GM18867 (cell line): ENCODE measurements around the gene MCM3AP.
A peak's percentile ranks its signal among the peaks of the same experiment; 100 is the strongest.

Experiments
- ATAC-seq: cut with Tn5 transposase; IDR thresholded peaks from one replicate; pipeline ENCODE4 v1.9.1; 2021; ENCODE audit warnings: mild to moderate bottlenecking, moderate library complexity; ENCODE audit not compliant: unreplicated experiment

MCM3AP gene

DNA sequence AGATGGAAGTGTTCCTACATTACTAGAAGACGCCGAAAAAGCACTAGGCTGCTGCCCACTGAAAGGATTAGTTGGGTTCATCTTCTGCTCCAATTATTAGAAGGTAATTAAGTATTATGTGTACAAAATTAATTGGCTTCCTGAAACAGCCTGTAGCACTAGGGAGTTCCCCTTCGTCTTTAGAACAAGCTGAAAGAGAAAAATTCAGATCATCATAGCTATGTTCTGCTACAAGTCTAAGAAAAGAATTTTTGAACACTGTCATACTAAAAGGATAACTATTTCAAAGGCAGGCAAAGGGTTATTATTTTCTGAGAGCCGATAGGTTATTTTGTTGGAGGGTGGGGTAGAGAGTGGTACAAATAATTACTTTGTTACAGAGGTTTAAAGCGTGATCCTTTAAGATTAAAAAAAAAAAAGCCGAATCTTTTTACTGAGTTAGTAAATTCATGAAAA lies at the start of gene MCM3AP:
Gene MCM3AP (minus strand): TSS at position 406 of the 456 bp plus-strand sequence. CDS start 325 bp downstream, at position 81.
- ATAC-seq: no peak

DNA sequence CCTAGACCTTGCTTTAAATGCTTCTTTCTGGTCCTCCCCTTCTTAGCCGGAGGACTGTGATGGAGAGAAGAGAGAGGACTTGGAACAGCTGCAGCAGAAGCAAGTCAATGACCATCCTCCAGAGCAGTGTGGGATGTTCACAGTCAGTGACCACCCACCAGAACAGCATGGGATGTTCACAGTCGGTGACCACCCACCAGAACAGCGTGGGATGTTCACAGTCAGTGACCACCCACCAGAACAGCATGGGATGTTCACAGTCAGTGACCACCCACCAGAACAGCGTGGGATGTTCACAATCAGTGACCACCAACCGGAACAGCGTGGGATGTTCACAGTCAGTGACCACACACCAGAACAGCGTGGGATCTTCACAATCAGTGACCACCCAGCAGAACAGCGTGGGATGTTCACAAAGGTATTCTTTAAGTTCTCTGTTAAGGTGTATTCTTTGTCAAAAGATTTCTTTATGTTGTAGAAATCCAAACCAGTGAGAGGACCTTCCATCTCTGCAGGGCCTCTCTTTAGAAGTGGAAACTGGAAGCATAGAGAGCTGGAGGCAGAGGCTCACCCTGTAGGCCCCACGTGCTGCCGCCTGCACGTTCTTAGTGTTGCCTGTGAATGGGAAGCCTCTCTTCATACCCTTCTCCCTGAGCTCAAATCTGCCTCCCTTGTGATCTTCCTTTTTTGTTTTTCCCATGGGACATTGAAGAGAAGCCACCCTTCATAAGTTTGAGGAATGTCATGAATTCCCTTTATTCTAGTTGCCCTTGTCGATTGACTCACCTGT lies 49.1 kb upstream of the MCM3AP start:
- no peak for ATAC-seq

DNA sequence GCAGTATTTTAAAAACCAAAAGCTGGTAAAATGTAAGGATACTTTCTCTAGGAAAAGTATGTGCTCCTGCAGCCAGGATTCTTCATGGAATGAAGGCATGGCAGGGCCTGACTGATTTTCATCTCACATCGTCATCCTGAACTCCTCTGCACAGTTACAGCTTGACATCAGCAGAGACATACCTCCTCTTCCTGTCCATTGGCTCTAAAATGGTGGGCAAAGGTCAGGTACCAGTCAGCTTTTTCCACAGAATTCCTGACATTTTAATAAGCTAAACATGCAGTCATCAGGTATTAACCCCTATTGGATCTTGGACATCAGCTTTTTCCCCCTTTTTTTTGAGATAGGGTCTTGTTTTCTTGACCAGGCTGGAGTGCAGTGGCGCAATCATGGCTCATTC lies 44.4 kb upstream of the MCM3AP start:
- no peak for ATAC-seq

DNA sequence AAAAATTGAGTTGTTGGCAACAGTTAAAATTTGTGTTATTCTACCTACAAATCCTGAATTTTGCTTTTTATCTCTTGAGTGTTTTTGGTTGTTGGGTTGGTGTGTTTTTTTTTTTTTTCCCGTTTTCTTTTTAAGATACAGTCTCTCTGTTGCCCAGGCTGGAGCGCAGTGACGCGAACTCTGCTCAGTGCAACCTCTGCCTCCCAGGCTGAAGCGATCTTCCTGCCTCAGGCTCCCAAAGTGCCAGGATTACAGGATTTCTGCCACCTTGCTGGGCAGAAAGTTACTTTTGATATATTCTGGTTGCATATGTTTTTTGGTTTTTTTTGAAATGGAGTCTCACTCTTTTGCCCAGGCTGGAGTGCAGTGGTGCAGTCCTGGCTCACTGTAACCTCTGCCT lies 42.7 kb upstream of the MCM3AP start:
- ATAC-seq: no peak

DNA sequence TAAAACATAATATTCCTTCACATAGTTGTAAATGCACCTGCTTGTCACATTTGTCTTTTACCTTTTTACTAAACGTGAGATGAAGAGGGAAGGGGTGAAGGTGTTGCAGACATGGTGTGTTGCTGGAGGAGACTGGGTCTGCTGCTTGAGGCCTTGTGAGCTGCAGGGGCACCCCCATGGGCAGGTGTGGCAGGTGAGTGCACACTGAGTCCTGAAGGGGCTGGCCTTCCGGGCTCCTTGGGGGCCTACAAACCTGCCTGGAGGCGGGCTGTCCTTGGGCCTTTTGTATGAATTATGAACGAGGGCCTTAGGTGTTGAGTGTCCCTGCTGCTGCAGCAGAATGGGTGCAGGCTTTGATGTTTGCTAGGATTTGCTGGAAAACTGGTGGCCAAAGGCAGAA lies 42.3 kb upstream of the MCM3AP start:
- no peak for ATAC-seq

DNA sequence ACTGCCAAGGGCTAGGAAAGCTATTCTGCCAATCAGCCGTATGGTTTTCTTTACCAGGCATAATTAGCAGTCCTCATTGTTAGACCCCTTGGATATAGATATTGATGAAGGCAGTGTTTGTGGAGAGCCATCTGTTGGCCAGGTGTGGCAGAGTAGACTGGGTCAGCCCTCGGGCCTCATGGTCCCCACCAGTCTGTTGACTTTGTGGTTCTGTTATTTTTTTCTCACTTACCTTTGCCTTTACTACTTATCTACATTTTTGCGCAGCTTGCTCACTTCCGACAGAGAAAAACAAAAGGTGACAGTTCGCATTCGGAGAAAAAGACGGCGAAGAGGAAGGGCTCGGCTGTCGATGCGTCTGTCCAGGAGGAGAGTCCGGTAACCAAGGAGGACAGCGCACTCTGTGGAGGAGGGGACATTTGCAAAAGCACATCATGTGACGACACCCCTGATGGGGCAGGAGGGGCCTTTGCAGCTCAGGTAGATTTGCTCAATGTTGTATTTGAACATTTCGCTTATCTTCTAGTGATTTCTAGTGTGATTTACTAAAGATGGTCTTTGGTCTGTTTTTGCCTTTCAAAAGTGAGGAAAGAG lies 40.8 kb upstream of the MCM3AP start:
- ATAC-seq: no peak

DNA sequence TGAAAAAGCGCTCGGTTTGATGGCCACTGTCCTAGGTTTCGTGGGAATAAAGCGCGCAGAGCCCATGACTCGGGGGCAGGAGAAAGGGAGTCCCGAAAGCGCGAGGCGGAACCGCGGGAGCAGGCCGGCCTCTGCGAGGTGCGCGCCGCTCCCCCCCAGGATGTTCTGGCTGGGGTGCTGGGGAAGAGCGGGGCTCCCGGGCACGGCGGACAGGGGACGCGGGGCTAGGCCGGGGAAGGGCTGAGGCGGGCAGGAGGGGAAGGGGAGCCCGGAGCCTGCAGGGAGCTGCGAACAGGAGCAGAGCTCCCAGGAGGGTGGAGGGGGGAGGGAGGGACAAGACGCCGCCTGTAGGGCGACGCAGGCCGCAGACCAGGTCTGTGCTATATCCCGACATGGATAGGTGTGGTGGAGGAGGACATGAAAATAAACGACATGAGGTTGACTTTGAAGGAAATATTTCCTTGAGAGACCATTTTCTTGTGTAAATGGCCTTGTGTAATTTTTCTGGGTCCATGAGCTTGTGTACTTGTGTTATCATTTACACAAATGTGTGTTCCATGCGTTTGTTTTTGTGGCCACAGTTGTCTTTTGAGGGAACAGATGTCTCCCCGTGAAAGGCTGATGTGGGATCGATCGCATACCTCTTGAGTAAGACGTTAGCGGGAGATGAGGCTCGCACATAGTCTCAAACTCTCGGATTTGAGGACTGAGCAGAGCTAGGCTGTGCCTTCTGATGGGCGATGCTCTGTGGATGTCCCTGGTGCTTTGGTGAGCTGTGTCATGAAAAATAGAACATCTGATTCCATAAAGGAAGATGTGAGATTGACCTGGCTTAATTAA lies 39.9 kb upstream of the MCM3AP start:
- ATAC-seq: no peak

DNA sequence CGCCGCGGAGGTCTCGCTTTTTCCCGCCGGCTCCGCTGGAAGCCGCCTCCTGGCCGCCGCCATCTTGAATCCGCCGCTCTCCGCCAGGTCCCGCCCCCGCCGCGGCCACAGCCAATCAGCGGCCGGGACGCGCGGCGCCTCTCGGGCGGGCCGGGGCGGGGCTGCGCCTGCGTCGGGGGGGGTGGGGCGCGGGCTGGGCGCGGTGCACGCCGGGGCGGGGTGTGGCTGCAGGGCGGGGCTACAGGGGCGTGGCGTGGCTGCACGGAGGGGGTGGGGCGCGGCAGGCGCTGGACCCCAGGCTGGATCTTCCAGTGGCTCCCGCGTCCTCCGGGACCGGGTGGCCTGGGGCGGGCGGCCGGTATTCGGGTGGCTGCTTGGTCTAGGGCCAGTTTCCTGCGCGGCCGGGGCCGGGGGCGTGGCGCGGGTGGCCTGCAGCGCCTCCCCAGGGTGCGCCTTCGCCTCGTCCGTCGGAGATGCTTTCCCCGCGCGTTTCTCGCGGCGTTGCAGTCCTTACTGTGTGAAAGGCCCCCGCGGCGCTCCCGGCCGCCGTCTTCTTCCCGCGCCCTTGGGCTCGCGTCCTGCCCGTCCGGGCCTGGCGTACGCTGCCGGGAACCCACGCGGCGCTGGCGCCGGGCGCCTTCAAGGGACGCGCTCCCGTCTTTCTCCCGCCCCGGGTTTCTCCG lies 39.1 kb upstream of the MCM3AP start:
- peak; percentile 56 for ATAC-seq

DNA sequence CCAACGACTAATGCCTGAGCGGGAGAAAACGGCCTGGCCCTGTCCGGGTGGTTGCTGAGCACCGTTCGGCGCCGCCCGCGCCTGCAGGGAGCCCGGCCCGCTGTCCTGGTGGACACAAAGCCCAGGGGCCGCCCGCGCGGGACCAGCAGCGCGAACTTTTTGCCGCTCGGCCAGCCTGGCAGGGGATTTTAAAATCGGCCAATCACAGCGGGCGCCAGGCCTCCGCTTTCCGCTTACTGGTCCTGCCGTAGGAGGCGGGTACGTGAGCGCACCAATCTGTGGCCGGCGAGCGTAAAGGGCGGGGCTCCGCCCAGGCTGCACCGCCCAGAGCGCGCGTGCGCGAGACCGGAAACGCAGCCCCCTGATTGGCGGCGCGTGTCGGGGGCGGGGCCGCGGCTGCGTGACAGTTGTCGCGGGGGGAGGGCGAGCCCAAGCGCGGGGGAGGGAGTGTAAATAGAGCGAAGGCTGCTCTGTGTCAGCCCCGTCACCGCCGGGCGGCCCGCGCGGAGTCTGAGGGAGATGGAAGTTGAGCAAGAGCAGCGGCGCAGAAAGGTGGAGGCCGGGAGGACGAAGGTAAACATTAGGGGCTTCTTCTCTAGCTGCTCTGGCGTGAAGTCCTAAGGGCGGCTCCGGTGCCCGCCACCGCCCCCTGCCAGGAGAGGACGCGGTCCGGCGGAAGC lies 38.4 kb upstream of the MCM3AP start, which contains the start of the genes C21orf58 and PCNT:
Gene C21orf58 (minus strand): TSS at position 161 of the 680 bp plus-strand sequence. CDS start 1,132 bp downstream, outside the sequence.
Gene PCNT (plus strand): TSS at position 447 of the 680 bp plus-strand sequence. CDS start 73 bp downstream, at position 520.
- peak; percentile 82 for ATAC-seq

DNA sequence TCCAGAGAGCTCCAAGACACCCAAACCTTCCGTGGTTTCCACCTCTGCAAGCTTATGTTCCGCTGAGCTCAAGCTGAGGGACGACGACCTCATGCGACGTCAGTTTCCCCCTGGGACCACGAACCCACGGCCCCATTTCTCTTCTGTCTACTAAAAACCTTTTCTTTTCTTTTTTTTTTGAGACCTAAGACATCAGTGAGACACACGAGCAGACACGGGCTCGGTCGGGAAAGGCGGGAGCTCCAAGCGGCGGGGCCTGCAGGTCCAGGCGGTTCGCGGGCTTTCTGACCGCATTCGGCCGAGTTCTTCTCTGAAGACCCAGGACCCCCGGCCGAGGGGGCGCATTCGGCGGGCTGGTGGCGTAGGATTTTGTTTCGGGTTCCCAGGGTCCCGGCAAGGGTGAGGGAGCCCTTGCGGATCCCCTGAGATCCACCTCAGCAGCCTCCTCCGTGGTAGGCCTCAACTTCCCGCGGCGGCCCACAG lies 37.9 kb upstream of the MCM3AP start:
- ATAC-seq: no peak

DNA sequence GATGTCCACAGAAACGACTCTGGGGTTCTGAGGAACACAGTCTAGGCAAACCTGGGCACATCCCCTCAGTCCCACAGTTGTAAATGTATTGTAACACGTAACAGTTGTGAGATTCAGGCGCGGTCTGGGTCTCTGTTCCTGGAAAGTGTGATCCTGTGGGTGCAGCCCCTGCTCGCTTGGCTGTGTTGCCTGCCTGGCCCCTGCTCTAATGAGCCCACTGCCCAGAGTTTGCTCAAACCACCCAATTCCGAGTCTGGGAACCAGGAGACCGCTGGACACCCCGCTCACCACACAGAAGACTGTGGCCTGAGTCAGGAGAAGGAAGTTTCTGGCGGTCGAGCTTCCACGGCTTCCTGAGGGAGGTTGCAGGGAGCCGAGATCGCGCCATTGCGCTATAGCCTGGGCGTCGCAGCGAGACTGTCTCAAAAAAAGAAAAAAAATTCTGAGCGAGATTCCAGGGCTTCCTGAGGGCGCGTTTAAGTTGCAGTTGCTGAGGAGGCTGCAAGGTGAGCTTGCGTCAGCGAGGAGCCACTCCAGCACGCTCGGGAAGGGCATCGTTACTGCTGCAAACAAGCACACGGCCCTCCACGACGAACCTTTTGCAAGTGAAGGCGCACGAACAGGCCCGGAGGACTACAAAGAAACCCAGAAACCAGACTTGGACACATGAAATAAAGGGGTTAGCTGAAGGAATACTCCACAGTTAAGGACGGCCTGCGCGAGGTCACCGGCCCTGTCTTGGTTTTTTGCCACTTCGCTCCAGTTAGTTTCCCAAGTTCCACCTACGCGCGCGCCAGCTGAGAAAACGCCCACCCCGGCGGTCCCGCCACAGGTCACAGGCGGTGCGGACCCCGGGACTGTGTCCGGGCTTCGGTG lies 37.2 kb upstream of the MCM3AP start:
- ATAC-seq: no peak

DNA sequence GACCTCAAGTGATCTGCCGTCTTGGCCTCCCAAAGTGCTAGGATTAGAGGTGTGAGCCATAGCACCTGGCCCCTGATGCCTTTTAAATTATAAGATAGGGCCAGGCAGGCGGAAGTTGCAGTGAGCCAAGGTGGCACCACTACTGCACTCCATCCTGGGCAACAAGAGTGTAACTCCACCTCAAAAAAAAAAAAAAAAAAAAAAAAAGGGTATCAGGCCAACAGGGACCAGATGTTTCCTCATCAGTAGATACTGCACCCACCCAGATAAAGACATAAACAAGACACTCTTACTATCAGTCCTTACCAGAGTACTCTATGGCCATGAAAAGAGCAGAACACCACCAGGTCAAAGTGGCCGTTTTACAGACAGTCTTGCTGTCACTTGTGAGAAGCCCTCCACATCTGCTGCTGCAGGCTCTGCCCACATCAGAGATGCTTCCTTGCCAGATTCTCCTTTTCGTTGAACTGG lies 35.0 kb upstream of the MCM3AP start:
- no peak for ATAC-seq

DNA sequence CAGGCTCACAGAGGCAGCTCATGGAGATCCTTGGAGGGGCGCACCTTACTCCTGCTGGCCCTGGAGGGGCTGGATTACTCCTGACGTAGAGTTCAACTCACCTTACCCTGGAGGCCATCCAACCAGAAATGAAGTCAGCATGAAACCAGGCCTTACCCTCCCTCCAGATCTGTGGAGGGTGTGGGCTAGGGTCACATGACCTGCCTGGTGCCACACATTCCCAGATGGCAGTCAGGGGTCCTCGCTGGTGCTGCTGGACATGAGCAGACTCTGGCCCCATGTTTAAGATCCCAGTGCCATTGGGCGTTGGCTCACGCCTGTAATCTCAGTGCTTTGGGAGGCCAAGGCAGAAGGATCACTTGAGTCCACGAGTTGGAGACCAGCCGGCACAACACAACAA lies 33.8 kb upstream of the MCM3AP start:
- ATAC-seq: no peak

DNA sequence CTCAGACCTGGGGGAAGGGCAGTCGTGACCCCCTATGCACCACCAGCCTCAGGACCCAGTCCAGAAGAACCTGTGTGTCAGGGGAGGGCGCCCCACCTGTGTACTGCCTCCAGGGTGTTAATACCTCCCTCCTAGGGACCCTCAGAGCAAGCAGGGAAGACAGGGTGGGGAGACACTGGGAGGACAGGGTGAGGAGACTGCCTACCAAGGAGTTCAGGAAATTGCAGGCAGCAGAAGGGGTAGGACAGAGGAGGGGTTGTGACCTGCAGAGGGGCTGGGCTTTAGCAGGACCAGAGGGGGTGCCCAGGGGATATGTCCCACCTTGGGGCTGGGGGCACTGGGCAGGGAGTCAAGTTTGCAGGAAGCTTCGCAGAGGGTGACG lies 33.0 kb upstream of the MCM3AP start:
- no peak for ATAC-seq

DNA sequence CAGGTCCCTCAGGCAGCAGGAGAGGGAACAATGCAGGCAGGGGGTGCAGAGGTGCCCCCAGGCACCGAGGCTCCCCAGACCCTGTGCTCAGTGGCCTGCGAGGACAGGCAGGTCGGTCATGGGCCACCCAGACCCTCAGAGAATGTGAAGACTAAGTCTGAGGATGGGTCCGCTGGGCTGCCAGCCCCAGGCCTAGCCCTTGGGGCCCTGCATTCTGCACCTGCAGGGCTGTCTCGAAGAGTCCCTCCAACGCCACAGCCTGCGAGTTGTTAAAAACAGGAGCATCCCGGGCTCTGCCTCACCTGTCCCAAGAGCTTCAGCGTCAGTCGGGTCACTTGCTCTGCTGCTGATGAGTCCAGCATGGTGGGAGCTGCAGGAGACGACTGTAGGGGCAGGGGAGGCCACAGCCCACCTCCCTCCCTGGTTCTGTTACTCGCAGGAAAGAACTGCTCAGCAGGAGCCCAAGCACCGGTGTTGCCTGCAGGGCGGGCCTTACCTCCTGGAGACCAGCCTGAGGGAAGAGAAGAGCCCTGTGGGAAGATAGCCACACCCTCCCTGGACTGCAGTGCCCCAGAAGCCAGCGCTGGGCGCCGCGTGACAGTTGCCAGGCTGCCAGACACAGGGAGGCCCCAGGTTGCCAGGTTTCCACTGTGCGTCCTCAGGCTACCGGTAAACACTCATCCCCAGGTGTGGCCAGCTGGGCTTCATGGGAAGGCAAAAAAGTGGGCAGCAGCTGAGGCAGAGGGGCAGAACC lies 32.5 kb upstream of the MCM3AP start:
- ATAC-seq: no peak

DNA sequence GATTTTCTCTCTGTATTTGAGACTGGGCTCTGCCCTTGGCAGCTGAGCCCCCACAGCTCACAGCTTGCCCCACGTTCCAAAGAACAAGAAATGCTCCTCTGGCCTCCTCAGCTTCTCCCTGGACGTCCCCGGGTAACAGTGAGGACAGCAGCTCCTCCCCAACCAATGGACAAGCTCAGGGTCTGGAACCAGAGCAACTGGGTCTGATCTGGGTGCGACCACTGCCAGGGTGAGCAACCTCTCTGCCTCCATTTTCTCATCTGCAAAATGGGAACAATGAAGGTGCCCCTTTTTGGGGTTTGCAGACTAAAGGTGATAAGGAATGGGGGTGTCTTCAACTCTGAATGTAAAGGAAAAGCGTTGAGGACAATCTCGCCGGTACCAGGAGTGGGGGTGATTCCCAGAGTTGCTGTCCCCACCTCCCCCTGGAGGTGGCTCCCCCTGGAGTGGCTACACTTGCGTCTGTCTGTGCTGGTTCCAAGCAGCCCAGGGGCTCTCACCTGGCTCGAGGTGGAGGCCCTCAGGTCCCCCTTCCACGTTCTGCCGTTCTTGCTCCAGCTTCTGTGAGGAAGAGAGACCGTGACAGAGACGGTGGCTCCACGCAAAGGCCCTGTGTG lies 31.4 kb upstream of the MCM3AP start:
- no peak for ATAC-seq

DNA sequence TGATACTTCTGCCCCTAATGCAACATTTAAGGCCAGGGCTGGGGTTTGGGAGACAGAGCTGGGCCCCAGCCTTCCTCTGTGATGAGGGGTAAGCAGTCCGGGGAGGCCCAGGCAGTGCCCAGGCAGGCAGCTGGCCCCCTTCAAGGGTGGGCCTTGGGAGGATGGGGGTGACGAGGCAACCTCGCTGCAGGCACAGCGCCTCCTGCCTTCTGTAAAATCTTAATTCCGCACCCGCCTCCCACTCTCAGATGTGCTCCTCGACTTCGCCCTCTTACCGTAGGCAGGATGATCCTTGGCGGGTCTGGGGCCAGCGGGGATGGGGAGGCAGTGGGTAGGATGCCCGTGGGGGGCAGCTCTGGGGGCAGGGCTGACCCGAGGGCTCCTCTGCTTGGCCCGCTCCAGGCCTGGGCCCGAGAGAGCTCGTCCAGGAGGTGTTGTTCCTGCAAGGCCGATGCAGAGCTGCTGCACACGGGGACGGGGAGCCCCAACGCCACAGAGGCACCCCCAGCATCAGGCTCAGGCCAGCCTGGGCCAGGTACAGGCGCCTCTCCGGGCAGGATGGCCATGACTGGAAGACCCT lies 29.1 kb upstream of the MCM3AP start:
- no peak for ATAC-seq
